WTC11 (cell line): Measurements from ENCODE around the gene LRRC38. TPM values are rescaled to one million over a fixed set of nuclear protein-coding genes. Genes with fewer than 3 reads are reported as not detected.

Experiments used
- ATAC-seq: fragments of 200-7000 bp; cut with Tn5 transposase; 2 replicates; pipeline ENCODE4 v1.10.0; 2021; ENCODE audit warnings: mild to moderate bottlenecking, moderate library complexity
- CTCF ChIA-PET: fragments of 300-600 bp; sonication (Branson Sonifier 250); formaldehyde crosslinking; loops from one replicate; lab custom pipeline; 2021; ENCODE audit warnings: antibody characterized with exemption; lab: Charles Lee
- POLR2A ChIA-PET: fragments of 350-600 bp; sonication (Branson Sonifier 250); formaldehyde crosslinking; loops from one replicate; lab custom pipeline; 2021; ENCODE audit warnings: antibody characterized with exemption; lab: Charles Lee
- DNase-seq: peaks from one replicate; pipeline ENCODE4 v3.0.0; 2021; ENCODE audit warnings: low spot score
- H3K27ac Mint-ChIP-seq: 2 replicates; pipeline ENCODE4 v1.8.0; 2021; ENCODE audit warnings: mixed read lengths
- H3K27me3 Mint-ChIP-seq: 2 replicates; pipeline ENCODE4 v1.8.0; 2021; ENCODE audit warnings: low read depth, mild to moderate bottlenecking, moderate library complexity, mixed read lengths
- H3K36me3 Mint-ChIP-seq: 2 replicates; pipeline ENCODE4 v1.8.0; 2021; ENCODE audit warnings: mixed read lengths
- H3K4me1 Mint-ChIP-seq: 2 replicates; pipeline ENCODE4 v1.8.0; 2022; ENCODE audit warnings: mixed read lengths
- H3K4me3 Mint-ChIP-seq: 2 replicates; pipeline ENCODE4 v1.8.0; 2021; ENCODE audit warnings: mild to moderate bottlenecking, moderate library complexity, mixed read lengths
- H3K9me3 Mint-ChIP-seq: 2 replicates; pipeline ENCODE4 v1.8.0; 2021; ENCODE audit warnings: mixed read lengths
- CDX4 ChIP-seq: fragments of 250-450 bp; sonication (Bioruptor Pico); IDR thresholded peaks from 2 replicates; pipeline ENCODE4 v1.9.0; 2021; ENCODE audit warnings: moderate library complexity, mild to moderate bottlenecking, inconsistent platforms, borderline replicate concordance
- CREM ChIP-seq: sonication (generic); formaldehyde crosslinking; IDR thresholded peaks from 2 replicates; pipeline ENCODE4 v1.8.1; 2022; ENCODE audit warnings: mild to moderate bottlenecking, missing genetic modification reagents, moderate library complexity
- FOXK1 ChIP-seq: sonication (generic); formaldehyde crosslinking; IDR thresholded peaks from 2 replicates; pipeline ENCODE4 v1.8.0; 2022; ENCODE audit warnings: mild to moderate bottlenecking, moderate library complexity, missing genetic modification reagents
- FOXP1 ChIP-seq: sonication (generic); formaldehyde crosslinking; IDR thresholded peaks from 2 replicates; pipeline ENCODE4 v1.8.0; 2022; ENCODE audit warnings: missing genetic modification reagents, mild to moderate bottlenecking, moderate library complexity, borderline replicate concordance
- GTF2I ChIP-seq: fragments of 250-450 bp; sonication (Bioruptor Pico); conservative IDR thresholded peaks from 2 replicates; pipeline ENCODE4 v1.4.0; 2021; ENCODE audit warnings: mild to moderate bottlenecking
- JUN ChIP-seq: sonication (generic); formaldehyde crosslinking; IDR thresholded peaks from 2 replicates; pipeline ENCODE4 v1.8.0; 2023; ENCODE audit warnings: mild to moderate bottlenecking, missing genetic modification reagents
- NR2C2 ChIP-seq: sonication (generic); formaldehyde crosslinking; IDR thresholded peaks from 2 replicates; pipeline ENCODE4 v1.8.0; 2022; ENCODE audit warnings: mild to moderate bottlenecking, missing genetic modification reagents
- TEAD4 ChIP-seq: sonication (generic); formaldehyde crosslinking; IDR thresholded peaks from 2 replicates; pipeline ENCODE4 v1.8.0; 2022; ENCODE audit warnings: mild to moderate bottlenecking, missing genetic modification reagents
- USF1 ChIP-seq: sonication (generic); formaldehyde crosslinking; IDR thresholded peaks from 2 replicates; pipeline ENCODE4 v1.8.0; 2022; ENCODE audit warnings: mild to moderate bottlenecking, missing genetic modification reagents
- ZBTB43 ChIP-seq: sonication (generic); formaldehyde crosslinking; IDR thresholded peaks from 2 replicates; pipeline ENCODE4 v1.8.1; 2023; ENCODE audit warnings: mild to moderate bottlenecking, missing genetic modification reagents
- ZNF232 ChIP-seq: sonication (generic); formaldehyde crosslinking; IDR thresholded peaks from 2 replicates; pipeline ENCODE4 v1.8.0; 2022; ENCODE audit warnings: mild to moderate bottlenecking, missing genetic modification reagents
- ZNF317 ChIP-seq: sonication (generic); formaldehyde crosslinking; IDR thresholded peaks from 2 replicates; pipeline ENCODE4 v1.8.1; 2023; ENCODE audit warnings: low read depth, mild to moderate bottlenecking, moderate library complexity, missing genetic modification reagents, borderline replicate concordance
- ZNF396 ChIP-seq: fragments of 250-450 bp; sonication (Bioruptor Pico); IDR thresholded peaks from 2 replicates; pipeline ENCODE4 v1.8.0; 2021; ENCODE audit warnings: mild to moderate bottlenecking, moderate library complexity, borderline replicate concordance
- ZNF425 ChIP-seq: fragments of 250-450 bp; sonication (Bioruptor Pico); conservative IDR thresholded peaks from 2 replicates; pipeline ENCODE4 v1.9.0; 2021; ENCODE audit warnings: mild to moderate bottlenecking
- total RNA-seq: library from RNA; stranded (reverse); gene quantifications from 3 replicates; pipeline ENCODE4 v1.2.3, GENCODE V29; 2021
- TF ChIP-seq, protein P1 (sequence below): fragments of 250-450 bp; sonication (Bioruptor Pico); IDR thresholded peaks from 2 replicates; pipeline ENCODE4 v1.9.0; 2021; ENCODE audit warnings: mild to moderate bottlenecking

LRRC38 gene
- total RNA-seq, 1 experiment from 2014 or later = 0.15 TPM

DNA sequence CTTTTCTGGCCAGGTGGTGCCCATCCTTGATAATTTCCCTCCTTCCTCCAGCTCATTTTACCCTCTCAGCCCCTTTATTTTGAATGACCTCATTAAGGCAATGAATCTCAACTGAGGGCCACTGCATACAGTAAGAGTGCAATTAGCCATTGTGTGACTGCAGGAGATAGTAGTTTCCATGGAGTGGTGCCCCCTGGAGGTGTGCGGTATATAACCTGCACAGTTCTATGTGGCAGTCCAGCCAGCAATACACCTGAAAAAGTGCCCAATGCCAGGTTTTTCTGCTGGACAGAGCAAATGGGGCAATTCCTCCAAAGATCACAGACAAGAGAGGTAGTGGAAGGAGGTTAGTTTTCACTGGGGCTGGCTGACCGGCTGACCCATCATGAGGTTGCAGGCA lies 25.9 kb upstream of the LRRC38 start:
- Mint-ChIP-seq H3K9me3 (no peaks in the 10 kb centered on the region), H3K27me3 (no peaks in the 10 kb centered on the region), H3K27ac (no peak overlapping the region), H3K36me3 (no peaks in the 10 kb centered on the region), H3K4me1 (peaks cover 8% of the 10 kb centered on the region; the same call in 1 of the 2 replicates), H3K4me3 (no peak overlapping the region)
- TF ChIP-seq CREM (CRISPR knock-in tag) (no peak), USF1 (no peak), ZNF396 (CRISPR knock-in tag) (no peak), ZNF425 (CRISPR knock-in tag) (no peak), CDX4 (CRISPR knock-in tag) (no peak), ZNF232 (CRISPR knock-in tag) (no peak), NR2C2 (CRISPR knock-in tag) (no peak), FOXK1 (CRISPR knock-in tag) (no peak), GTF2I (CRISPR knock-in tag) (no peak), ZBTB43 (CRISPR knock-in tag) (no peak), TEAD4 (CRISPR knock-in tag) (no peak)
- TF ChIP-seq, protein P1, sequence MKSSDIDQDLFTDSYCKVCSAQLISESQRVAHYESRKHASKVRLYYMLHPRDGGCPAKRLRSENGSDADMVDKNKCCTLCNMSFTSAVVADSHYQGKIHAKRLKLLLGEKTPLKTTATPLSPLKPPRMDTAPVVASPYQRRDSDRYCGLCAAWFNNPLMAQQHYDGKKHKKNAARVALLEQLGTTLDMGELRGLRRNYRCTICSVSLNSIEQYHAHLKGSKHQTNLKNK (CRISPR knock-in tag) = no peak
- ChIA-PET CTCF (interaction anchor here (0.7 to 3.2 kb wide), 3 partner anchors 10 to 31 kb away, joined by 4 to 13 read pairs (median 9); no protein-coding TSS in a partner anchor), POLR2A (no interaction called here)
- DNase-seq (no peak), ATAC-seq (no peak)

GRCh38 chr1:13538832-13539231 lies 25.0 kb upstream of the LRRC38 start:
- no peak overlapping the region for H3K27ac Mint-ChIP-seq
- no peak for TF ChIP-seq JUN (CRISPR knock-in tag)
- TF ChIP-seq FOXP1 = no peak
- TF ChIP-seq, all 79 proteins: peak for 0
- H3K4me3 Mint-ChIP-seq = no peak overlapping the region
- ATAC-seq (no peak), DNase-seq (no peak)
- H3K4me1 Mint-ChIP-seq = peaks cover 8% of the 10 kb centered on the region; the same call in 1 of the 2 replicates
- ChIA-PET CTCF (interaction anchor here (0.7 to 3.2 kb wide), 3 partner anchors 22 to 1002 kb away, joined by 3 to 13 read pairs (median 9); no protein-coding TSS in a partner anchor), POLR2A (no interaction called here)
- H3K36me3 Mint-ChIP-seq = no peaks in the 10 kb centered on the region
- no peaks in the 10 kb centered on the region for H3K9me3 Mint-ChIP-seq
- H3K27me3 Mint-ChIP-seq = no peaks in the 10 kb centered on the region

GRCh38 chr1:13536571-13536970 lies 22.8 kb upstream of the LRRC38 start:
- no peak for TF ChIP-seq ZNF317 (CRISPR knock-in tag)
- no peak for DNase-seq
- Mint-ChIP-seq H3K27ac (no peak overlapping the region), H3K4me3 (no peak overlapping the region), H3K9me3 (no peaks in the 10 kb centered on the region), H3K4me1 (peaks cover 8% of the 10 kb centered on the region; the same call in 1 of the 2 replicates), H3K27me3 (no peaks in the 10 kb centered on the region), H3K36me3 (no peaks in the 10 kb centered on the region)
- POLR2A ChIA-PET = no interaction called here
- 0 out of 2 replicates have a peak, but pooled peaks have one; percentile 18 for ATAC-seq
- CTCF ChIA-PET = interaction anchor here (3.2 kb wide), 1 partner anchor 19 kb away, joined by 13 read pairs; no protein-coding TSS in a partner anchor
